HuH-7 (cell line): ENCODE measurements around the gene RHPN2.
"Not testable (repeated sequence)": the region's sequence is repeated elsewhere in the genome, so short reads cannot be mapped to it uniquely, and the experiment has no call there.

Experiments
- DNase-seq: peaks from one replicate; pipeline ENCODE4 v3.0.0; 2011; ENCODE audit warnings: low spot score

RHPN2 gene

GRCh38 chr19:33064458-33064791, 263 bp downstream of the RHPN2 start:
- peak; percentile 70 for DNase-seq

- DNase-seq, result no peak
These were observed 783 bp downstream of the RHPN2 start for GRCh38 chr19:33063753-33064457.

- DNase-seq, result no peak
These were observed 1.3 kb downstream of the RHPN2 start for GRCh38 chr19:33063356-33063752.

- DNase-seq, result no peak
These were observed 1.8 kb downstream of the RHPN2 start for GRCh38 chr19:33062902-33063301.

GRCh38 chr19:33060586-33060985, 4.1 kb downstream of the RHPN2 start:
- DNase-seq, result no peak

GRCh38 chr19:33055718-33056117, 9.0 kb downstream of the RHPN2 start:
- DNase-seq, result no peak

GRCh38 chr19:33054623-33055022, 10.1 kb downstream of the RHPN2 start:
- DNase-seq, result no peak

GRCh38 chr19:33052352-33052972, 12.2 kb downstream of the RHPN2 start:
- no peak for DNase-seq

- DNase-seq, result no peak
These were observed 14.6 kb downstream of the RHPN2 start for GRCh38 chr19:33050110-33050509.

GRCh38 chr19:33048806-33049676, 15.6 kb downstream of the RHPN2 start:
- DNase-seq, result no peak

GRCh38 chr19:33047422-33047821, 17.3 kb downstream of the RHPN2 start:
- DNase-seq, result no peak

GRCh38 chr19:33041828-33042160, 22.9 kb downstream of the RHPN2 start:
- DNase-seq, result not testable (repeated sequence)

- DNase-seq, result peak; percentile 95
These were observed 23.5 kb downstream of the RHPN2 start for GRCh38 chr19:33040994-33041827.

GRCh38 chr19:33039815-33040214, 24.9 kb downstream of the RHPN2 start:
- DNase-seq, result no peak

GRCh38 chr19:33039108-33039599, 25.5 kb downstream of the RHPN2 start:
- DNase-seq, result no peak

GRCh38 chr19:33037168-33038025, 27.3 kb downstream of the RHPN2 start:
- not testable (repeated sequence) for DNase-seq

- DNase-seq, result not testable (repeated sequence)
These were observed 28.1 kb downstream of the RHPN2 start for GRCh38 chr19:33036370-33037167.

- DNase-seq, result no peak
These were observed 29.2 kb downstream of the RHPN2 start for GRCh38 chr19:33035461-33035860.

- peak; percentile 73 for DNase-seq
These were observed 32.4 kb downstream of the RHPN2 start for GRCh38 chr19:33032218-33032781.
